Fibroblast of skin of right quadriceps (primary cell): ENCODE data around the gene CAMK2A.

Source experiments
- DNase-seq: peaks from one replicate; pipeline ENCODE4 v3.0.0-alpha.2; 2013

The CAMK2A gene

DNA sequence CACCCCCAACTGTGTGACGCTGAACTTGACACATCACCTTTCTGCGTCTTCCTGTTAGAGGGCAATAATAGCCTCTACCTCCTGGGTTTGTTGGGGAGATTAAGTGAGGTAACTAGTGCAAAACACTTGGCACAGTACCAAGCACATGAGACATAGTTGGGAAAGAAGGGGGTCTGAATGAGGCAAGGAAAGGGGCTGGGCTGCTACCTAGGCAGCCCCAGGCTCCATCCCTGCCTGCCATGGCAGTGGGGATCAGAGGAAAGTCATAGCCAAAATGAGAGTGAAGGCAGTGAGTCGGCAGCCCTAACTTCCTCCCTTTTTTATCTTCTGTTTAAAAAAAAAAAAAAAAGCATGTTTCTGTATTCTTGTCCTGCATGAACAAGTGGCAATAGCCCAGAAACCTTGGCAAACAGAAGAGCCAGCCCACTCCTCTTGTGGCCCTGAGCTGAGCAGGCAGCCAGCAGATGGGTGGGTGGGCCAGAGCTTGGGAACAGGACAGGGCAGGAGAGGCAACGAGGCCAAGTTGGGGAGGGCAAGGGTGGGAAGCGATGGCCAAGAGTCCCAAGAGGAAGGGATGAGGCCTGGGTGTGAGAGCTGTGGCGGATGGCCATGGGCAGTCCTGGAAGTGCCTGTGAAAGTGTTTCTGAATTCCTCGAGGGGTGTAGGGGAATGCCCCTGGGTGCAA, 11.4 kb downstream of the CAMK2A start:
- peak; percentile 58 for DNase-seq

DNA sequence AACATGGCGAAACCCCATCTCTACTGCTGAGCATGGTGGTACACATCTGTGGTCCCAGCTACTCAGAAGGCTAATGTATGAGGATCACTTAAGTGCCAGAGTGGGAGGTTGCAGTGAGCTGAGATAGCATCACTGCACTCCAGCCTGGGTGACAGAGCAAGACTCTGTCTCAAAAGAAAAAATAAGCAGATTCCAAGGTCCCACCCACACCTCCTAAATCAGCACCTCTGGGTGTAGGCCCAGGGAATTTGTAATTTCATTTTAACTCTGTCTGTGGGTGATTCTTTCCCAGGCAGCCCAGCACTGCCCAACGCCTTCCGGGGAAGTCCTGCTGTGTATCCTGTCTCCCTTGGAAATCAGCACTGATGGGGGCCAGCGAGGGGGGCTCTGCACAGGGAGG, 12.5 kb downstream of the CAMK2A start:
- no peak for DNase-seq

DNA sequence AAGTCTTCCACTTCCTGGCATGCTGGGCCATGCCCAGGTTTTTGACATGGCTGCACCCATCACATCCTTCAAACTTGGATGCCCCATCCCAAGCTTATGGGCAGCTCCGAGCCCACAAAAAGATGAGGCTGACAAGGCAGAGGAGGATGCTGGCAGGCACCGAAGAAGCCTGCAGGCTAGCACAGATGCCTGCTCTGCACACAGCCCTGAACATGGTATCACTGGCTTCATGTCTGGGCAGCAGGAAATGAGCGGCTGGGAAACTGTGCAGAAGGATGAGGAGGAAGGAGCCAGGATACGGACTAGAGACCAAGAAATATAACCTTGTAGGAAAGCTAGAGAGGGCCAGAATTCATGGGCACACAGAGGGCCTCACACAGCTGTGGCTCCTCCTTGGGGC, 14.8 kb downstream of the CAMK2A start:
- no peak for DNase-seq

DNA sequence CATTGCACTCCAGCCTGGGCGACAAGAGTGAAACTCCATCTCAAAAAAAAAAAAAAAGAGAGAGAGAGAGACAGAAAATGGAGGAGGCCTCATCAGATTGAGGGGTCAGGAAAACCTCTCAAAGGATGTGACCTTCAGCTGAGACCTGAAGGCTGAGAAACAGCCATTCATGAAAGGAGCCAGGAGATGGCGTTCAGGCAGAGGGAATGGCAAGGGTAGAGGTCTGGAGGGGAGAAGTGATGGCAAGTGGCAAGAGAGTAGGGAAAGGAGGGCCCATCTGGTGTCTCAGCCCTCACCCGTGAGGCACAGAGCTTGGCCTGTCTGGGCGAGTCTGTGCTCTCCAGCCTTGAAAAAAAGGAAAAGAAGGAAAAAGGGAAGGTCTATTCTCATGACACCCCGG, 17.0 kb downstream of the CAMK2A start:
- peak; percentile 61 for DNase-seq

DNA sequence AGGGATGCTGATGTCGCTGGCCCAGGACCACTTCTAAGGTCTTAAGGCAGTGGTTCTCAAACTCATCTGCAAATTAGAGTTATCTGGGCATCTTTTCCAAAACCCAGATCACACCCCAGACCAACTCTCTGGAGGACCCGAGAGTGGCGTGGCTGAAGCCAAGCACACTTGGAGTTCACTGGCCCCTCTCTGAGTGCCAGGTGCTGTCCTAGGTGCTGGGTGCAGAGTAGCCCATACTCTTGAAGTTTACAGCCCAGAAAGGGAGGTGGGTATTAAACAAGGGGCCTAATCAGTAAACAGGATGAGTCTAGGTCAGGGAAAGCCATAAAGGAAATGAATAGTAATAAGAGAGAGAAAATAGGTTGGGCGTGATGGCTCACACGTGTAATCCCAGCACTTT, 17.6 kb downstream of the CAMK2A start:
- no peak for DNase-seq

DNA sequence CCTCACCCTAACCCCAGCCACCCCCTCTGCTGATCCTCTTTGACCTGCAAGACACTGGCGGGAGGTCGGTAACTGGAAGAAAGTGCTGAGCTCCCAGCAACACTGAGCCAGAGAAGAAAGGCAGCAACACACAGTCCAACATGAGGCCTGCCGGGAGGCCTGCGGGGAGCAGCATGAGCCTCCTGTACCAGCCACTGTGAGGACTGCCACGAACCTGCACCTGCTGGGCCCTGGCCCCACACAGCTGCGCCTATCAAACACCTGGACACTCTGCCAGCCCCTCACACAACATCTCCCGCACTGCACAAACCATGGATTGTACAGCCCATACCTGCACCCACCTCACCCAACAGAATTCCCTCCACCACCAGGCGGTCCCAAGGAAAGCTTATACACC, 18.3 kb downstream of the CAMK2A start:
- no peak for DNase-seq

DNA sequence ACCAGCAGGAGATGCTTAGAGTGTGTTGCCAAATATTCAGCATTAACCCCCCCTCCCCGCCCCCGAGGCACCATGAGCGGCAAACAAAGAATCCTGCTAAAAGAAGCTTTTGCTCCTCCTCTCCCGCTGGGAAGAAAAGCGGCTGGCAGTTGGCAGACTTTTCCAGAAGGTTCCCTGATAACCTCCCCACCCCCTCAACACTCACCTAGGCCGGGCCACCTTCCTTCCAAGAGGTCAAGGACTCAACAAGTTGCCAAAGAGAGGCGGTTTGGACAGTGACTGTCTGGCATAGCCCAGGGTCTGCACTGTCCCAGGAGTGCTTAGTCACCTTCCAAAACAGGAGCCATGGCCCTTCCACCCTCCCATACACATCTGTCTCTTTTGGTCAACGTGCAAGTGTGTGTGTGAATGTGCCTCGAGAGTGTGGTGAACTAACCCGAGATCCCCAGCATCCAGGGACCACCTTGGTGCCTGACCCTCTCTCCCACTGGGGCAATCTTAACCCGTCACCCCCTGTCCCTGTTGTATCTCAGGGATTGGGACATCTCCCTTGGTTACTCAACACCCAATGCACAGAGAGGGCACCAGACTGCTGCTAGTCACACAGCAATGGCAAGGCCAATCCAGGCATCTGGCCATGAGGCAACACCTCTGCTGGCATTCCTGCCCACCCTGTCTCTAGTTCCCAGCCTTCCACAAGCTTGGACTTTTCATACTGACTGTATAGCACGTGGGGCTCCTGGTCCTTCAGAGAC, 18.9 kb downstream of the CAMK2A start:
- no peak for DNase-seq

DNA sequence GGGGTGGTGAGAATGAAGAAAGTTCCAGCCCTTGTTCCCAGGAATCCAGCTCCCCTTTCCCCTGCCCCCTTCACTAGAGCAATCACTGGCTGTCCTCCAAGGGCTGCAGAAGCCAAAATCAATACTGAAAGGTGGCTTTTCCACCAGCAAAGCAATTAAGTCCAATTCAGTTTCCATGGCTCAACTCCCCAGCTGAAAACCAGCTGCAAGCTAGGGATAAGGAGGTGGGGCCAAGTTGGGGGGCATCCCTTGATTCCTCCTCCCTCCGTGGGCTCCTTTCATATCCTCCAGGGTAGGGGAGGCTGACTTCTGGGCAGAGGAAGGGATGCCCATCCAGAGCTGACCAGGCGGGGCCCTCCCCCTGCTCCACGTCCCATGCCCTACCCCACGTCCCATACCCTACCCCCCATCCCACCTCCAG, 22.7 kb downstream of the CAMK2A start:
- no peak for DNase-seq

DNA sequence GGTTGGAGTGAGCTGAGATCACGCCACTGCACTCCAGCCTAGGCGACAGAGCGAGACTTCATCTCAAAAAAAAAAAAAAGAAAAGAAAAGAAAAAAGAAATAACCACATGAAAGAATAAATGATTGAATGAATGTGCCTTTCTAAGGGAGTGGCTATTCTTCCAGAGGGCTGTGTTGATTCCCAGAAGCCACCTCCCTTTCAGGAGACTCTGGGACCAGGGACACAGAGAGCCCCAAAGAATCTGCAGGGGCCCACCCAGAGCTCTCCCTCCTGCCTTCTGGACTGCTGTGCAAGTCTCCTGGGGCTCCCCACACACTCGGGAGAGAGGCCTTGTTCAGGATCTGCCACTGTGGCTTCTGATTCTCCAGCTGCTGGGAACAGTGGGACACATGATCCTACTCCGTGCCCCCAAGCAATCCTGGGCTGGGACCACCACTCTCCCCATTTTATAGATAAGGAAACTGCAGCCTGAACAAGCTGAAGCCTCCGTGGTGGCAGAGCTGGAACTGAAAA, 23.6 kb downstream of the CAMK2A start:
- DNase-seq, result no peak

DNA sequence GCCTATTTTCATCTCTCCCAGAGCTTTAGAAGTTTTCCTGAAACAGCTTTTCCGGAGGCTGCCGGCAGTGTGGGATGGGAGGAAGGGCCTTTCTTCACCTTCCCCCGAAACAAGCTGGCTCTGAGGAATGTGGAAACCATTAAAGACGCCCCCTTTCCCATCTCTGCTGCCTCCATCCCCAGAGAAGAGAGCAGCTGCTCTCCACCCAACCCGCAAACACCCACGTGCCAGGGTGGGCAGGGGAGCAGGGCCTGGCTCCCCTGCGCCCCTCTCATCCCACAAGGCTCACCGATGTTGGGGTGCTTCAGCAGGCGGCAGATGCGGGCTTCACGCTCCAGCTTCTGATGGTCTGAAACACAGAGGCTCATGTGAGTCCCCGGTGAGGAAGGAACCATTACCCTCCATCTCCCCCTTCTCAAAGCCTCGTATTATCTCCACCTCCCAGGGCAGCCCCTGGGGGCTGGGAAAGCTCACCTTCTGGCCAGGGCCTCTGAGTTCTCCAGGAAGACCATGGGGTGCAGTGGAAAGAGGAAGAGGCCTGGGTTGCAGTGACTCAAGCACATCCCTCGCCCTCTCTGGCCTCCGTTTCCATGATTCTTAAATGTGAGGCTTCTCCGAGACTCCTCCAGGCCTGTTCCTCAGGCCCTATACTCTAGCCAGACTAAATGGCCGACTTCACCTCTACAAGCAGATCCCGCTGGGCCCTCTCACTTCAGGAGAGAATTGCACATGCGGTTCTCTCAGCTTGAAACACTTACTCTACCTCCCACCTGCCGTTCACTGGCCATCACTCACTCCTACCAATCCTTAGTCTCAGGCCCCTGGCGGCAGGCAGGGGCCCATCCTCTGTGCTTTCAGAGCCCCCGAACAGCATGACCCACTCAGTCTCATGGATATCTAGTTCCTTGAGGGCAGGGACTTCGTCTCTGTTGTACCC, 24.6 kb downstream of the CAMK2A start:
- no peak for DNase-seq

DNA sequence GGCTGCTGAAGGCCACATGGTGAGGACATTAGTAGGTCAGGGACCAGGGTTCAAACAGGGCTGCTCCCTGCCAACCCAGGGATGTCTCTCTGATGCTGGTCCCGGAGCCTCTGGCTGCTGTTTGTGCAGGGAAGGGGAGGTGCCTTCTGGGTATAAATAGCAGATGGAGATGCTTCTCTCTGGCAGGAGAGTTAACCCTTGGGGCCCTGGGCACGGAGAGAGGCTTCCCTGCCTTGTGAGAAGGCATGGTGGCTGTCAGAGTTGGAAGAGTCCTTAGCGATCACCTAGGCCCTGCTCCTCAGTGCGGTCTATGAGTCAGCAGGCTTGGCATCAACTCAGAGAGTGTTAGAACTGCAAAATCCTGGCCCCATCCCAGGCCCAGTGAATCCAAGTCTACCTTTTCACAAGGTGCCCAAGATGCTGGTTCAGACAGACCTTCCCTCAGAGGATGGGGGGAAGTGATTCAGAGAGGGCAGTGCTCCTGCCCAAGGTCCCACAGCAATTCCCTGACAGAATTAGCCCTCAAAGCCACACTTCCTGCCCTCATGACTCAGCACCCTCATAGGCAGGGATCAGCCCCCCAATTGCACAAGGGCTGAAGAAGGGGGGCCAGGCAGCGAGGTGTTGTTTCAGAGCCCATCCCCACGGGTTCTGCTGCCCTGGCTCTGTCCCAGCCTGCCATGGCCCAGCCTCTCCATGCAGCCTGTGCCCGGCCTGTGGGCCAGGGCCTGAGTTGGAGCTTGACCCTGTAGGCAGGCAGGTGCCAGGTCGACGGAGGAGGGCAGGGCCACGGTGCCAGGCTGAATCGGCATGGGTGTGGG, 25.6 kb downstream of the CAMK2A start:
- peak; percentile 92 for DNase-seq

DNA sequence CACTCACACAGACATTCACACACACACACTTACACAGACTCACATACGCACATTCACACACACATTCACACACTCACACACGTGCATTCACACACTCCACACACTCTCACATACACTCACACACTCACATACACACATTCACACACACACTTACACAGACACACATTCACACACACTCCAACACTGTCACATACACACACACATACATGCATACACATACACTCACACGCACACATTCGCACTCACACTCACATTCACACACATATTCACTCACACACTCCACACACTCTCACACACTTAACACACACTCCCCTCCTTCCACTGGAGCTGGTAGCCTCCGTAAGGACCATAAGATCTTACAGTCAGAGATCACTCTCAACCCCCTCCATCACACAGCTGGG, 26.2 kb downstream of the CAMK2A start:
- DNase-seq, result no peak

DNA sequence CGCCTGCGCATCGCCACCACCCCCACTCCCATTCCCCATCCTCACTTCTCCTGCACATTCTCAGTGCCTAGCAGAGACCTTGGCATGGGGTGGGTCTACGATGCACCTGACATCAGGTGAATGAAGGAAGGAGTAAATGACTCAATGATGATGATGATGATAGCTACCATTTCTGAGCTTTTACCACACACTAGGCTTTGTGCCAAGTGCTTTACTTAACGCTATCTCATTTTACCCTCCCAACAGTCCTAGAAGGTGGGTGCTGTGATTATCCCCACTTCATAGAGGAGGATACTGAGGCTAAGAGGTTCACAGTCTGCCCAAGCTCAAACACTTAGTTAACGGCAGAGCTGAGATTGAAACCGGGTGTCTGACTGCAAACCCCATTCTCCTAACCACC, 27.1 kb downstream of the CAMK2A start:
- DNase-seq, result no peak

DNA sequence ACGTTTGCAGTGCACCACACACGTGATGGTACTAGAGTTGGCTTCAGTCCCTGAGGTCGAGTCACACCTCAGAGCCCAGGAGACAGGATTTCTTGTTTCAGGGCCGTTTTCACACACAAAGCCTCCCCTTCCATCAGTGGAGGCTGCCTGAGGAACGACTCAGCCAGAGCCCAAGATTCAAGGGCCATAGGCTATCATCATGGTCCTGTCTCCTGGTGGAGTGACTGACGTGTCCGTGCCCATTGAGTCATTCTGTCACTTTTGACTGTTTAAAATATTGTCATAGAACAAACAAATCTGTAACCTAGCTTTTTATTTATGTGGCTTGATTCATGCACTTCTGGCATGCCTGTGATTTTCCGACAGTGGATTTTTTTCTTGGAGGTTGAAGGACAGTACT, 28.3 kb downstream of the CAMK2A start:
- DNase-seq, result peak; percentile 52

DNA sequence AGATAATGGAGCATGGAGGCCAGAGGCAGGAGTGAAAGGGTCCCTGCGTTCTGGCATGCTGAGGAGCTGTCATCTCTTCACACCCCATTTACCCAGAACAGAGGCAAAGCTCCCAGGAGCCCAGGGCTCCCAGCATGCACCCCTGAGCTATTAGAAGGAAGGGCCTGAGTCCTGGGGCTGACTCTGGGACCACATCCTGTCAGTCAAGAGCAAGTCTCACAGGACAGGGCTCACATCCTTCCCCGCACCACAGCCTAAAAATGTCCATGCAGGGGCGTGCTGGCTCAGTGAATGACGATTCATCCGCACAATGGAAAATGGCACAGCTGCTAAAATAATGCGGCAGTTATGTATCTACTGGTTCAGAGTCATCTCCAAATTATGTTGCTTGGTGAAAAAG, 31.4 kb downstream of the CAMK2A start:
- DNase-seq, result peak; percentile 31

DNA sequence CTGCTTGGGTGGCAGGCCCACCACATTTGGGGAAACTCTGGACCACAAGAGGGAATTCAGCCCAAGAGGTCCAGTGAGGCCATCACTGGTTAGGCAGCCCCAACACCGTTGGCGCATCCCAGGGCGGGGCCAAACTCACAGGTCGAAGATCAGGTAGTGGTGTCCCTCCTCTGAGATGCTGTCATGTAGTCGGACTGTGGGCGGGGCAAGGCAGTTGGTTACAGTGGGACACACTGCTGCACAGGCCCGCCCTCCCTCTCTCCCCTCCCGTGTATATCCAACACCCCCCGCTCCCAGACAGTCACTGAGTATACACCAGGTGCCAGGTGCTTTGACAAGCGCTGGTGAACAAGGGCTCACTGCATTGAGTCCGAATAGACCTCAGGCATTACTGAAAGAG, 32.1 kb downstream of the CAMK2A start:
- DNase-seq, result no peak

DNA sequence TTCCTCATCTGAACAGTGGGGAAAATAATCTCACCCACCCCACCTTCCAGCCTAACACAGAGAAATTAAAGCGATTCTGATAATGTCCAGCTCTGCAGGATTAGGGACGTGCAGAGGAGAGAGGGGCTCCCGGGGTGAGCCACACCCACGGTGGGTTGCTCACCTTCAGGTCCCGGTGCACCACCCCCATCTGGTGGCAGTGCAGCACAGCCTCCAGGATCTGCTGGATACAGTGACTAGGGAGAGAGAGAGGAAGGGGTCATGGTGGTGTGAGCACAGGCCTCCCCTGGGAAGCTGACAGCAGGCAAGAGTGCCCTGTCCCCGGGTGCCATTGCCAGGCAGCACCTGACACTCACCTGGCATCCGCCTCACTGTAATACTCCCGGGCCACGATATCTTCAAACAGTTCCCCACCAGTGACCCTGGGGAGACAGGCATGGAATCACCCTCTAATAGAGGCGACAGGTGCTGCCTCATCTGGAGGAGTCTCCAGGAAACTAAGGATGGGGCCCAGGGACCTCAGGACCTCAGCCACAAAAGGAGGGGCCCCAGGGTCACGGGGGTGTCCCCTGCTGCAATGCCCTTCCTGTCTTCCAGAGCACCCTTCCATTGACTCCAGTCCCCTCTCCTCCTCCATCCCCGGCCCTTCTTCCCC, 33.0 kb downstream of the CAMK2A start:
- DNase-seq, result no peak

DNA sequence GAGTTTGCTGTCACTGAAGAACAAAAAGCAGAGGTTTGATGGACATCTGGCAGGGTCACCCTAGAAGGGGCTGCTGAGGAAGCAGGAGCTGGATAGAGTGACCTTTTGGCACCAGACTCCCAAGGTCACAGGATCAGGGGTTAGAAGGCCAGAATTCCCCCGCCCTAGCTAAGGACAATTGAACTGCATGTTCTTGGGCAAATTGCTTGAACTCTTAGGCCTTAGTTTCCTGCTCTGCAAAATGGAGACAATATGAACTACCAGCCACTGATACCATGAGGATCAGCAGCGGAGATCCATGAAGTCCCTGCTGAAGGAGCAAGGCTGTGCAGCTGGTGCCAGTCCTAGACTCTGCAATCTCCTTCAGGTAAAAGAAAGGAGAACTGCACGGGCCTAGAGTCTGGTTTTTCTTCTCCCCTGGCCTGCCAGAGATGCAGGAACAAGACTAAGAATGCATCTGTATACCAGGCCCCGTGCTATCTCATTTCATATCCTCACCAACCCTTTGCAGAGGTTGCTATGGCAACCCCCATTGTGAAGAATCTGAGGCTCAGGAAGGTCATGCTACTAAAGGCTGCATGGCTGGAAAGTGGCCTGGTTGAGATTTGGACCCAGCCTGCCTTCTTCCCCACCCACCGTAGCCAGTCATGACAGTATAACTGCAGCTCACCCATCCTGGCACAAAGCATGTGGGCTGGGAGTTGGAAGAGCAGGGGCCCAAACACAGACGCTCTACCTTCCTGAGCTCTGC, 33.7 kb downstream of the CAMK2A start:
- no peak for DNase-seq

DNA sequence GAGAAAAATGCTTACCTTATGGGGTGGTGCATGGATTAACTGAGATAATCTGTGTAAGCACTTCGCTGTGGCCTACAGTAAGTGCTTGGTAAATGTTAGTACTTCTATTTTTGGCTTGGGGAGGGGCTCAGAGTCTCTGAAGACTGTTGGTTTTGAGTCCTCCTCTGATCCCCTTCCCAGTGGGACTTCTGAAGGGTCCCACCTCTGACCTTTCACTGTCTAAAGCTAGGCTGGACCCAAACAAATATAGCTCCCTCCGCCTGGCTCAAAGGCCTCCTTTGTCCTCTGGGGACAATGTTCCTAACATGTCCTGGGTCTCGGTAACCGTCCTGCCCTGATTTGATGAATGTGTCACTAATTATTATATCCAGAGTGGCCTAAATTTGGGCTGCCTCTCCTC, 34.8 kb downstream of the CAMK2A start:
- DNase-seq, result no peak

DNA sequence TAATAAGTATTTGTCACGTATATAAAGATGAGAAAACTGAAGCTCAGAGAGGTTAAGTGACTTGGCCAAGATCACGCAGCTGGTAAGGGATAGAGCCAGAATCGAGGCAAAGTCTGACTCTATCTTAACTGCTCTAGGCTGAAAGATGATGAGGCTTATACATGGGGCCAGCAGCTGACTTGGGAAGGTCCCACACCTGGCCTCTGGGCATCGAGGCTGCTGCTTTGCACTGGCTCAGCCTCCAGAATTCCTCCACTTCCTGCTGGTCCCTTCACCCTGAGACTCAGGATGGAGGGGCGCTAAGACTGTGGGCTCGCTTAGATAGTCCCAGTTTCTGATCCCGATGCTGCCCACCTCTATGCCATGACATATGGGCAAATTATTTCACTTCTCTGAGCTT, 35.2 kb downstream of the CAMK2A start:
- DNase-seq, result no peak
